WERI-Rb-1 (cell line): ENCODE data around the gene SLIT3.

Experiments used
- DNase-seq: peaks from one replicate; pipeline ENCODE4 v3.0.0-alpha.2; 2020
- H3K27ac ChIP-seq: fragments of 250-450 bp; sonication (Bioruptor Pico); 2 replicates; pipeline ENCODE4 v1.5.1; 2020; ENCODE audit warnings: mild to moderate bottlenecking, moderate library complexity
- H3K27me3 ChIP-seq: fragments of 250-450 bp; sonication (Bioruptor Pico); 2 replicates; pipeline ENCODE4 v1.5.1; 2021; ENCODE audit warnings: mild to moderate bottlenecking, low read depth, moderate library complexity; ENCODE audit not compliant: insufficient read depth, severe bottlenecking
- H3K36me3 ChIP-seq: fragments of 250-450 bp; sonication (Bioruptor Pico); 2 replicates; pipeline ENCODE4 v1.5.1; 2020; ENCODE audit warnings: mild to moderate bottlenecking, moderate library complexity
- H3K4me3 ChIP-seq: 2 replicates; pipeline ENCODE4 v1.5.1; 2011; ENCODE audit warnings: low read depth, mild to moderate bottlenecking, control low read depth, low read length
- H3K9me3 ChIP-seq: fragments of 250-450 bp; sonication (Bioruptor Pico); 2 replicates; pipeline ENCODE4 v1.5.1; 2021; ENCODE audit warnings: mild to moderate bottlenecking, moderate library complexity; ENCODE audit not compliant: severe bottlenecking
- TF ChIP-seq, protein P1 (sequence below): IDR thresholded peaks from 2 replicates; pipeline ENCODE4 v1.5.1; 2011; ENCODE audit warnings: low read depth, mild to moderate bottlenecking, control low read depth, inconsistent platforms, low read length

The SLIT3 gene

DNA sequence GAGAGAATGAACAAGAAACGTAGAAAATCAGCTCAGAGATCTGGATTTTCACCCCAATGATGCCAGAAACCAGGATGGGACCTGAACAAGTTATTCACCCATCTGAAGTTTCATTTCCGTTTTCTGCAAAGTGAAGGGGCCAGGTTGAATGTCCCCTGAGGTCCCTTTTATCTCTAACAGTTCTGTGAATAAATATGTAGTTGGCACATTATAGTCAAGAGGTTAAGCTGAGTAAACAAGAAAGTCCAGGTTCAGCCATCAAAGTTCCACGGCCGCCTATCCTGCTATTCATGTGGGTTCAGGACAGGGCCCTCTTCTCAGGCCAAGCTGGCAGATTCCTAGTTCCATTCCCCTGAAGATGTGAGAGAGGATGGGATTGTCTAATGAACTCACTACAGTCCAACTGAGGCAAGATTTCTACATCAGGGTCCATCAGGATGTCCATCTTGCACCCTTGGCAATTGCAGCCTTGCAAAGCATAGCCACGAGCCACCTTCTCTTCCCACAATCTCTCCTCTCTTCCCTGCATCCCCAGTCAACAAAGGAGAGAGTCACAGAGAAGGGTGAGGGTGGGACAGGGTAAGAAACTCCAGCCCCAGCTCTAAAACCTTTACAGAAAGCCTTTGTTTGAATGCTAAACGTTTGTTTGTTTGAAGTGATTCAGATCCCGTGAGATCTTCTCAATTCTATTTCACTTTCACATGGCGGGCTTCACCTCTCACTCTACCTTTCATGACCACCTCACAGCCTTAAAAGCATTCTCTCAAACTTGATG, 311.0 kb downstream of the SLIT3 start:
- H3K36me3 ChIP-seq, result no peaks in the 10 kb centered on the region
- TF ChIP-seq, protein P1, sequence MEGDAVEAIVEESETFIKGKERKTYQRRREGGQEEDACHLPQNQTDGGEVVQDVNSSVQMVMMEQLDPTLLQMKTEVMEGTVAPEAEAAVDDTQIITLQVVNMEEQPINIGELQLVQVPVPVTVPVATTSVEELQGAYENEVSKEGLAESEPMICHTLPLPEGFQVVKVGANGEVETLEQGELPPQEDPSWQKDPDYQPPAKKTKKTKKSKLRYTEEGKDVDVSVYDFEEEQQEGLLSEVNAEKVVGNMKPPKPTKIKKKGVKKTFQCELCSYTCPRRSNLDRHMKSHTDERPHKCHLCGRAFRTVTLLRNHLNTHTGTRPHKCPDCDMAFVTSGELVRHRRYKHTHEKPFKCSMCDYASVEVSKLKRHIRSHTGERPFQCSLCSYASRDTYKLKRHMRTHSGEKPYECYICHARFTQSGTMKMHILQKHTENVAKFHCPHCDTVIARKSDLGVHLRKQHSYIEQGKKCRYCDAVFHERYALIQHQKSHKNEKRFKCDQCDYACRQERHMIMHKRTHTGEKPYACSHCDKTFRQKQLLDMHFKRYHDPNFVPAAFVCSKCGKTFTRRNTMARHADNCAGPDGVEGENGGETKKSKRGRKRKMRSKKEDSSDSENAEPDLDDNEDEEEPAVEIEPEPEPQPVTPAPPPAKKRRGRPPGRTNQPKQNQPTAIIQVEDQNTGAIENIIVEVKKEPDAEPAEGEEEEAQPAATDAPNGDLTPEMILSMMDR, result no peak
- no peak overlapping the region for H3K27ac ChIP-seq
- H3K27me3 ChIP-seq, result peaks cover 91% of the 10 kb centered on the region
- H3K4me3 ChIP-seq, result no peak overlapping the region
- H3K9me3 ChIP-seq, result no peaks in the 10 kb centered on the region
- DNase-seq, result no peak

DNA sequence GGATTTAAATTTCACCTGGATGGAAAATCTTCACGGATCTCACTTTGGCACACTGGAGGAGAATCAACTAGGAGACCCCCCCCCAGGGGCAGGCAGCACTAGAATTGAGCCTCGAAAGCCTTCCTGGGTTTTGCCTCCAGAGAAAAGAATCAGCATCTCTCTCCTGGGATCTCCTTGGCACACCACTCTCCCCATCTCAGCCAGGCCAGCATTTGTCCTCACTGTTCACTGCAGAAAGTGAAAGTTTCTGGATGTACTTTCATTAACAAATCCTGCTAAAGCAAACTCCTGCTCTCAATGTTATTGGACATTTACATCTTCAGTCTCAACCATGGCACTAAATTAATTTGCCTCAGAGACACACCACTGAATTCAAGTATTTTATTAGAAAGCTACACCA, 312.2 kb downstream of the SLIT3 start:
- DNase-seq, result no peak
- H3K4me3 ChIP-seq, result no peak overlapping the region
- no peak overlapping the region for H3K27ac ChIP-seq
- no peaks in the 10 kb centered on the region for H3K9me3 ChIP-seq
- H3K27me3 ChIP-seq, result peaks cover 94% of the 10 kb centered on the region
- no peaks in the 10 kb centered on the region for H3K36me3 ChIP-seq
- TF ChIP-seq, protein P1, result no peak

DNA sequence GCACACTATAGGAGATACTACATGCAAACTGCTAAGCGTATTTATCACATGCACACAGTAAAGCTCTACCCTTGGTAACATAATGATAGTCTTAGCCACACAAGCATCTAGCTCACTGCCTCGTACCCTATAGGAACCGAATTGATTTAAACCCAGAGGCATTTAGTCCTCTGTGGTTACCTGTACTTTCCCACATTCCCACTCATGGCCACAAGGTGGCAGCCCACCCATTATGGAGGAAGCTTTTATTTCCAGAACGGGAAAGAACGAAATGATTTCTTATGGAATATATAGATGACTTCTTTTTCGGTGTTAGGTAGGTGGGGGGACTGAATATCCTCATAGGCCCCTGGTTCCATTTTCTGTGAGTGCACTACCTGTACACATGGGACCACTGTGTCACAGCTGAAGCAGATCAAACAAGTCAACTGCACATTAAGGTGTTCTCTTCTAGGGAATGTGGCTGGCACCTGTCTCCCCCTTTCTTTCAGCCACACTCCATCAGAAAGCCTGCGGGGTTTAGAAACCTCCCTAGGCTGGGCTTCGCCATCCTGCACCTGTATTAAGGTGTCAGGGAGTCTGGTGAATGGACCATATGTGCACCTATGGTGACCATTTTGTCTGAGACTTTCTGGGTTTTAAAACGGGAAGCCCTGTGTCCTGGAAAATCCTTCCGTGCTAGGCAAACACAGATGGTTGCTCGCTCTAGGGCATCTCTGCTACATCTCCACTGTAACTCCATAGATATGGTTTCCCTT, 313.2 kb downstream of the SLIT3 start:
- Histone ChIP-seq H3K27ac (no peak overlapping the region), H3K4me3 (no peak overlapping the region), H3K27me3 (peaks cover 94% of the 10 kb centered on the region), H3K9me3 (no peaks in the 10 kb centered on the region), H3K36me3 (no peaks in the 10 kb centered on the region)
- TF ChIP-seq, protein P1, result peak; percentile 66
- DNase-seq, result peak; percentile 67

DNA sequence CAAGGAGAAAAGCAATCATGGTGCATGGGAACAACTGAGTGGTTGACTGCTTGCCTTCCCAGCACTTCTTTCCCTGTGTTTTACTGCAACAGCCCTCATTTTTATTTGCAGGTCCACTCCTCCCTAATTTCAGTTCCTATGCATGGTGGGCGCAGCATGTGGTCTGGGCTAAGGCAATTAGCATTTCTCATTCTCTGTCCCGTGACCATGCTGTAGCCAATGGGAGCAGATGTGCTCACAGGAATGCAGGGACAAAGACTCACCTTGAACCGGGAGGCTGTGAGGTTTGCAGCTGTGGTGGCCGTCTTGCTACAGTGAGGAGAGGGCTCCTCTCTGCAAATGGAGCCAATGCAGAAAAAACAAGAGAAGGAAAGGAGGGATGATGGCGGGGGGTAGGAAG, 315.5 kb downstream of the SLIT3 start:
- H3K27me3 ChIP-seq, result peaks cover 84% of the 10 kb centered on the region
- no peak overlapping the region for H3K4me3 ChIP-seq

DNA sequence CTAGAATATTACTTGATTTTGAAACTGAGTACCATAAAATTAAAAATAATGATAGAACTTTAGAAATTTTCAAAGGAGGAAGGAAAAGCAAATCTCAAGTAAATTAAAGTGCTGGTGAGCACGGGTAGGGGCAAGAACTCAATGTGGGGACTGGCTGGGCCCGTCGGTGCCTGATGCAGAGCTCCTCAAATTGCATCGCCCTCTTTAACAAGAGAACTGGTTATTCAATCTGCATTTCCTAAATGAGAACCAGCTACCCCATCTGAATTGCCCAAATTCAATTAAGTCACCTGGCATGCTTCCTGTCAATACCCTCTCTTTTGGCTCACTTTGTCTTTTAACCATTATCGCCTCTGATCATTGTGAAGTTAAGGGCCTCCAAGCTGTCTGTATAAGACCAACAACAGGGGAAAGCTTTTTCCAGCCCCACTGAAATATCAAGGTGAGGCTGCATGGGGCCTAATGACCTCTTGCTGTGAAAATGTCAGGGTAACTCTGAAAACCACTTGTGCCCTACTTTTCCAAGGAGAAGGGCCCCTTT, 316.7 kb downstream of the SLIT3 start:
- H3K9me3 ChIP-seq, result no peaks in the 10 kb centered on the region
- TF ChIP-seq, protein P1, result no peak
- H3K36me3 ChIP-seq, result no peaks in the 10 kb centered on the region
- H3K27ac ChIP-seq, result no peak overlapping the region
- no peak for DNase-seq
- peaks cover 84% of the 10 kb centered on the region for H3K27me3 ChIP-seq
- no peak overlapping the region for H3K4me3 ChIP-seq

More for the DNA sequence above, 315.5 kb downstream of the SLIT3 start:
- H3K36me3 ChIP-seq, result no peaks in the 10 kb centered on the region
- DNase-seq, result no peak
- TF ChIP-seq, protein P1, result no peak
- no peaks in the 10 kb centered on the region for H3K9me3 ChIP-seq
- H3K27ac ChIP-seq, result no peak overlapping the region
